Measurements from ENCODE around the gene SLC43A3. TPM values are rescaled to one million over a fixed set of nuclear protein-coding genes. Genes with fewer than 3 reads are reported as not detected.

Gene SLC43A3
- total and polyA plus RNA-seq, 10 donors, result 15.2 to 72.5 (median 35.7) TPM

DNA sequence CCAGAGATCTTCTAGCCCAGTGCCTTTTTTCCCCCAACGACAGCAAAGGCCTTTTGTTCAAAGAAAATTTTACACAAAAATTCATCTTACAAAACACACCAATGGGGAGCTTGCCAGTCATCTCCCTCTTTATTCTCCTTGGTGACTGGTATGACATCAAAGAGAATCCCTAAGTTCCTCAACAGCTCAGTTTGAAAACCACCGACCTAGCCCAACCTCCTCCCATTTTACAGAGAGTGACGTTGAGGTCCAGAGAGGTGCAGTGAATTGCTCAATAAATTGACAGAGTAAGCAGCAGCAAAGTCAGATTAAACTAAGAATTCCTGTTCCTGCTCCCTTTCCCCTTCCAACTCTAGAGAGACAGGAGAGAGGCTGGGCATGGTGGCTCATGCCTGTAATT lies 7.8 kb downstream of the SLC43A3 start:
- no peak overlapping the region for H3K4me3 ChIP-seq
- intact Hi-C loops (cut with DNase I; ENCODE audit: low total_unique reads), result no loop called here
- H3K4me1 ChIP-seq, result peaks cover 5 to 31% (median 7%) of the 10 kb centered on the region in 6 donors
- 73 to 96% (median 87%) methylated on average over 3 of the region's 3 CpGs for WGBS, 5 donors
- TF ChIP-seq, protein P1, sequence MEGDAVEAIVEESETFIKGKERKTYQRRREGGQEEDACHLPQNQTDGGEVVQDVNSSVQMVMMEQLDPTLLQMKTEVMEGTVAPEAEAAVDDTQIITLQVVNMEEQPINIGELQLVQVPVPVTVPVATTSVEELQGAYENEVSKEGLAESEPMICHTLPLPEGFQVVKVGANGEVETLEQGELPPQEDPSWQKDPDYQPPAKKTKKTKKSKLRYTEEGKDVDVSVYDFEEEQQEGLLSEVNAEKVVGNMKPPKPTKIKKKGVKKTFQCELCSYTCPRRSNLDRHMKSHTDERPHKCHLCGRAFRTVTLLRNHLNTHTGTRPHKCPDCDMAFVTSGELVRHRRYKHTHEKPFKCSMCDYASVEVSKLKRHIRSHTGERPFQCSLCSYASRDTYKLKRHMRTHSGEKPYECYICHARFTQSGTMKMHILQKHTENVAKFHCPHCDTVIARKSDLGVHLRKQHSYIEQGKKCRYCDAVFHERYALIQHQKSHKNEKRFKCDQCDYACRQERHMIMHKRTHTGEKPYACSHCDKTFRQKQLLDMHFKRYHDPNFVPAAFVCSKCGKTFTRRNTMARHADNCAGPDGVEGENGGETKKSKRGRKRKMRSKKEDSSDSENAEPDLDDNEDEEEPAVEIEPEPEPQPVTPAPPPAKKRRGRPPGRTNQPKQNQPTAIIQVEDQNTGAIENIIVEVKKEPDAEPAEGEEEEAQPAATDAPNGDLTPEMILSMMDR (IDR thresholded peaks at IDR 0.05 in 8 of 11, conservative IDR thresholded peaks at IDR 0.05 in 3 of 11), result no peak
- TF ChIP-seq POLR2AphosphoS5 (IDR thresholded peaks at IDR 0.05), result no peak
- TF ChIP-seq POLR2A (IDR thresholded peaks at IDR 0.05), result no peak
- peaks cover 5 to 100% (median 53%) of the 10 kb centered on the region in 6 donors for H3K36me3 ChIP-seq
- no peak for DNase-seq
- no peaks in the 10 kb centered on the region for H3K9me3 ChIP-seq
- no peaks in the 10 kb centered on the region for H3K27me3 ChIP-seq (replicated peaks in 1 of 7)
- no peak overlapping the region for H3K27ac ChIP-seq

DNA sequence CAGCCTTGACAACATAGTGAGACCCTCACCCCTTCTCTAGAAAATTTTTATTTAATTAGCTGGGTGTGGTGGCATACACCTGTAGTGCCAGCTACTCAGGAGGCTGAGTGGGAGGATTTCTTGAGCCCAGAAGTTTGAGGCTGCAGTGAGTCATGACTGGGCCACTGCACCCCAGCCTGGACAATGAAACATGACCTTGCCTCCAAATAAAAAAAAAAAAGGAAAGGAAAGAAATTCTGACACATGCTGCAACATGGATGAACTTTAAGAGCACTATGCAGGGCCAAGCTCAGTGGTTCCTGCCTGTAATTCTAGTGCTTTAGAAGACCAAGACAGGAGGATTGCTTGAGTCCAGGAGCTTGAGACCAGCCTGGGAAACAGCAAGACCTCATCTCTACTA lies 8.8 kb downstream of the SLC43A3 start:
- H3K4me3 ChIP-seq, result no peak overlapping the region
- peaks cover 5 to 100% (median 63%) of the 10 kb centered on the region in 6 donors for H3K36me3 ChIP-seq
- peaks cover 0 to 26% (median under 1%) of the 10 kb centered on the region in 6 donors for H3K4me1 ChIP-seq
- no peaks in the 10 kb centered on the region for H3K9me3 ChIP-seq
- no peak overlapping the region for H3K27ac ChIP-seq
- H3K27me3 ChIP-seq (replicated peaks in 1 of 7), result no peaks in the 10 kb centered on the region
- intact Hi-C loops (cut with DNase I; ENCODE audit: low total_unique reads), result no loop called here
- DNase-seq, result no peak
- TF ChIP-seq POLR2A (IDR thresholded peaks at IDR 0.05) (no peak), POLR2AphosphoS5 (IDR thresholded peaks at IDR 0.05) (no peak)
- TF ChIP-seq, protein P1 (IDR thresholded peaks at IDR 0.05 in 8 of 11, conservative IDR thresholded peaks at IDR 0.05 in 3 of 11), result no peak

DNA sequence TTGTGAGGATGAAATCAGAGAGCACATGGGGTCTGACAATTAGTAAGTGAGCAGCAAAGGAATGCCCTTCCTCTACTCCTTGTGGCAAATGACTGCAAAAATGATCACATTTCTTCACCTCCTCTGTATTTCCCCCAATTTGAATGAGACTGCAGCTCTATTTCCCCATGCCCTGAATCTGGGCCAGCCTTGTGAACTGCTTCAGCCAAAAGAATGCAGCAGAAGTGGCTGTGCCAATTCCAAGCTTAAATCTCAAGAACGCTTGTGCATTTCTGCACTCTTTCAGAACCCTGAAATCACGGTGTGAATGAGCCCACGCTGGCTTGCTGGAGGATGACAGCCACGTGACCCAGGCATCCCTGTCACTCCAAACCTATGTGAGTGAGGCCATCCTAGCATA lies 9.9 kb downstream of the SLC43A3 start:
- TF ChIP-seq POLR2A (IDR thresholded peaks at IDR 0.05) (no peak), POLR2AphosphoS5 (IDR thresholded peaks at IDR 0.05) (no peak)
- TF ChIP-seq, protein P1 (IDR thresholded peaks at IDR 0.05 in 8 of 11, conservative IDR thresholded peaks at IDR 0.05 in 3 of 11), result no peak
- no peak overlapping the region for H3K27ac ChIP-seq
- no peak overlapping the region for H3K4me3 ChIP-seq
- no peaks in the 10 kb centered on the region for H3K27me3 ChIP-seq (replicated peaks in 1 of 7)
- H3K4me1 ChIP-seq, result peaks cover 0 to 20% (median 2%) of the 10 kb centered on the region in 6 donors
- H3K9me3 ChIP-seq, result no peaks in the 10 kb centered on the region
- no peak for DNase-seq
- peaks cover 5 to 100% (median 71%) of the 10 kb centered on the region in 6 donors for H3K36me3 ChIP-seq
- intact Hi-C loops (cut with DNase I; ENCODE audit: low total_unique reads), result no loop called here
- WGBS, 5 donors, result 68 to 87% (median 84%) methylated on average over 4 of the region's 4 CpGs

DNA sequence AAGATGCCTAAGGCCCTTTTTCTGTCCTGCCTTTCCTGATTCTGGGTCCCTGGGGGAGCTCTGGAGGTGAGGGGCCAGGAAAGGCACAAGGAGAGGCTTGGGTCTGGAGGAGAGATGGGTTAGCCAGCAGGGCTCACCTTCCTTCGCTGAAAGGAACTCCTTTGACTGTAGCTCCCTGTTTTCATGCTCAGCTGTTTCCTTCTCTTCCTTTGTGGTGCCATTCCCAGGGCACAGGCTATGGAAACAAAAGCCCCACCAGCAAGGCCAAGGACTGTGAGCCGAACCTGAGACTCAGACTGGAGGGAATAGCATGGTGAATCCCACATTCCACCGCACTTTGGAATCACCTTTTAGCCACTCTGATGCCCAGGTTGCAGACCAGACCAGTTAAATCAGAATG lies 10.5 kb downstream of the SLC43A3 start:
- Histone ChIP-seq H3K4me1 (peaks cover 0 to 15% (median 2%) of the 10 kb centered on the region in 6 donors), H3K27me3 (replicated peaks in 1 of 7) (no peaks in the 10 kb centered on the region), H3K27ac (no peak overlapping the region), H3K36me3 (peaks cover 5 to 100% (median 73%) of the 10 kb centered on the region in 6 donors), H3K9me3 (no peaks in the 10 kb centered on the region), H3K4me3 (no peak overlapping the region)
- intact Hi-C loops (cut with DNase I; ENCODE audit: low total_unique reads), result no loop called here
- TF ChIP-seq, protein P1 (IDR thresholded peaks at IDR 0.05 in 8 of 11, conservative IDR thresholded peaks at IDR 0.05 in 3 of 11), result no peak
- TF ChIP-seq POLR2AphosphoS5 (IDR thresholded peaks at IDR 0.05), result no peak
- no peak for TF ChIP-seq POLR2A (IDR thresholded peaks at IDR 0.05)
- WGBS, 5 donors, result 79 to 88% (median 81%) methylated on average over 3 of the region's 3 CpGs
- no peak for DNase-seq
